ENCODE measurements around the gene TPK1. TPM values are rescaled to one million over a fixed set of nuclear protein-coding genes. Genes with fewer than 3 reads are reported as not detected.

Gene TPK1
- total and polyA plus RNA-seq, 2 of the 8 experiments (the other 6 are each of a cell fraction or from before 2014, with no cell fraction given) = 1.9 to 2.7 TPM

DNA sequence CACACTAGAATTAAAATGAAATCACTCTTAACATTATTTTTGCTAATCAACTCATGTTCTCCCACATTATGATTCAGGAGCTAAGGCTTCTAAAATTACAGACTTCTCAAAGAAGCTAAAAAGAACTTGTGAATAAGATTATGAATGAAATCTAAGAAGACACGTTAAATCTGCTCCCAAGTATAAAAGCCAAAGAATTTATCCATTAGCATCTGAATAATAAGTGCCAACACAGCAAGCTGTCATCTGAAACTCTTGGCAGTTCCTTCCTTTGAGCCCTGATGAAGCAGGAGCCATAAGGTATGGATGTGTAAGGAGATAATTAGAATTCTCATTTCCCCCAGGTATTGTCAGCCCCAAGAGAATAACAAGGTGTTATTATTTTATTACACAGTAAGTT, 50.3 kb downstream of the TPK1 start (continued):
- TF ChIP-seq, protein P1, sequence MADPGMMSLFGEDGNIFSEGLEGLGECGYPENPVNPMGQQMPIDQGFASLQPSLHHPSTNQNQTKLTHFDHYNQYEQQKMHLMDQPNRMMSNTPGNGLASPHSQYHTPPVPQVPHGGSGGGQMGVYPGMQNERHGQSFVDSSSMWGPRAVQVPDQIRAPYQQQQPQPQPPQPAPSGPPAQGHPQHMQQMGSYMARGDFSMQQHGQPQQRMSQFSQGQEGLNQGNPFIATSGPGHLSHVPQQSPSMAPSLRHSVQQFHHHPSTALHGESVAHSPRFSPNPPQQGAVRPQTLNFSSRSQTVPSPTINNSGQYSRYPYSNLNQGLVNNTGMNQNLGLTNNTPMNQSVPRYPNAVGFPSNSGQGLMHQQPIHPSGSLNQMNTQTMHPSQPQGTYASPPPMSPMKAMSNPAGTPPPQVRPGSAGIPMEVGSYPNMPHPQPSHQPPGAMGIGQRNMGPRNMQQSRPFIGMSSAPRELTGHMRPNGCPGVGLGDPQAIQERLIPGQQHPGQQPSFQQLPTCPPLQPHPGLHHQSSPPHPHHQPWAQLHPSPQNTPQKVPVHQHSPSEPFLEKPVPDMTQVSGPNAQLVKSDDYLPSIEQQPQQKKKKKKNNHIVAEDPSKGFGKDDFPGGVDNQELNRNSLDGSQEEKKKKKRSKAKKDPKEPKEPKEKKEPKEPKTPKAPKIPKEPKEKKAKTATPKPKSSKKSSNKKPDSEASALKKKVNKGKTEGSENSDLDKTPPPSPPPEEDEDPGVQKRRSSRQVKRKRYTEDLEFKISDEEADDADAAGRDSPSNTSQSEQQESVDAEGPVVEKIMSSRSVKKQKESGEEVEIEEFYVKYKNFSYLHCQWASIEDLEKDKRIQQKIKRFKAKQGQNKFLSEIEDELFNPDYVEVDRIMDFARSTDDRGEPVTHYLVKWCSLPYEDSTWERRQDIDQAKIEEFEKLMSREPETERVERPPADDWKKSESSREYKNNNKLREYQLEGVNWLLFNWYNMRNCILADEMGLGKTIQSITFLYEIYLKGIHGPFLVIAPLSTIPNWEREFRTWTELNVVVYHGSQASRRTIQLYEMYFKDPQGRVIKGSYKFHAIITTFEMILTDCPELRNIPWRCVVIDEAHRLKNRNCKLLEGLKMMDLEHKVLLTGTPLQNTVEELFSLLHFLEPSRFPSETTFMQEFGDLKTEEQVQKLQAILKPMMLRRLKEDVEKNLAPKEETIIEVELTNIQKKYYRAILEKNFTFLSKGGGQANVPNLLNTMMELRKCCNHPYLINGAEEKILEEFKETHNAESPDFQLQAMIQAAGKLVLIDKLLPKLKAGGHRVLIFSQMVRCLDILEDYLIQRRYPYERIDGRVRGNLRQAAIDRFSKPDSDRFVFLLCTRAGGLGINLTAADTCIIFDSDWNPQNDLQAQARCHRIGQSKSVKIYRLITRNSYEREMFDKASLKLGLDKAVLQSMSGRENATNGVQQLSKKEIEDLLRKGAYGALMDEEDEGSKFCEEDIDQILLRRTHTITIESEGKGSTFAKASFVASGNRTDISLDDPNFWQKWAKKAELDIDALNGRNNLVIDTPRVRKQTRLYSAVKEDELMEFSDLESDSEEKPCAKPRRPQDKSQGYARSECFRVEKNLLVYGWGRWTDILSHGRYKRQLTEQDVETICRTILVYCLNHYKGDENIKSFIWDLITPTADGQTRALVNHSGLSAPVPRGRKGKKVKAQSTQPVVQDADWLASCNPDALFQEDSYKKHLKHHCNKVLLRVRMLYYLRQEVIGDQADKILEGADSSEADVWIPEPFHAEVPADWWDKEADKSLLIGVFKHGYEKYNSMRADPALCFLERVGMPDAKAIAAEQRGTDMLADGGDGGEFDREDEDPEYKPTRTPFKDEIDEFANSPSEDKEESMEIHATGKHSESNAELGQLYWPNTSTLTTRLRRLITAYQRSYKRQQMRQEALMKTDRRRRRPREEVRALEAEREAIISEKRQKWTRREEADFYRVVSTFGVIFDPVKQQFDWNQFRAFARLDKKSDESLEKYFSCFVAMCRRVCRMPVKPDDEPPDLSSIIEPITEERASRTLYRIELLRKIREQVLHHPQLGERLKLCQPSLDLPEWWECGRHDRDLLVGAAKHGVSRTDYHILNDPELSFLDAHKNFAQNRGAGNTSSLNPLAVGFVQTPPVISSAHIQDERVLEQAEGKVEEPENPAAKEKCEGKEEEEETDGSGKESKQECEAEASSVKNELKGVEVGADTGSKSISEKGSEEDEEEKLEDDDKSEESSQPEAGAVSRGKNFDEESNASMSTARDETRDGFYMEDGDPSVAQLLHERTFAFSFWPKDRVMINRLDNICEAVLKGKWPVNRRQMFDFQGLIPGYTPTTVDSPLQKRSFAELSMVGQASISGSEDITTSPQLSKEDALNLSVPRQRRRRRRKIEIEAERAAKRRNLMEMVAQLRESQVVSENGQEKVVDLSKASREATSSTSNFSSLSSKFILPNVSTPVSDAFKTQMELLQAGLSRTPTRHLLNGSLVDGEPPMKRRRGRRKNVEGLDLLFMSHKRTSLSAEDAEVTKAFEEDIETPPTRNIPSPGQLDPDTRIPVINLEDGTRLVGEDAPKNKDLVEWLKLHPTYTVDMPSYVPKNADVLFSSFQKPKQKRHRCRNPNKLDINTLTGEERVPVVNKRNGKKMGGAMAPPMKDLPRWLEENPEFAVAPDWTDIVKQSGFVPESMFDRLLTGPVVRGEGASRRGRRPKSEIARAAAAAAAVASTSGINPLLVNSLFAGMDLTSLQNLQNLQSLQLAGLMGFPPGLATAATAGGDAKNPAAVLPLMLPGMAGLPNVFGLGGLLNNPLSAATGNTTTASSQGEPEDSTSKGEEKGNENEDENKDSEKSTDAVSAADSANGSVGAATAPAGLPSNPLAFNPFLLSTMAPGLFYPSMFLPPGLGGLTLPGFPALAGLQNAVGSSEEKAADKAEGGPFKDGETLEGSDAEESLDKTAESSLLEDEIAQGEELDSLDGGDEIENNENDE (IDR thresholded peaks at IDR 0.05; ENCODE audit: insufficient replicate concordance, low read length) = no peak
- TF ChIP-seq, protein P2, sequence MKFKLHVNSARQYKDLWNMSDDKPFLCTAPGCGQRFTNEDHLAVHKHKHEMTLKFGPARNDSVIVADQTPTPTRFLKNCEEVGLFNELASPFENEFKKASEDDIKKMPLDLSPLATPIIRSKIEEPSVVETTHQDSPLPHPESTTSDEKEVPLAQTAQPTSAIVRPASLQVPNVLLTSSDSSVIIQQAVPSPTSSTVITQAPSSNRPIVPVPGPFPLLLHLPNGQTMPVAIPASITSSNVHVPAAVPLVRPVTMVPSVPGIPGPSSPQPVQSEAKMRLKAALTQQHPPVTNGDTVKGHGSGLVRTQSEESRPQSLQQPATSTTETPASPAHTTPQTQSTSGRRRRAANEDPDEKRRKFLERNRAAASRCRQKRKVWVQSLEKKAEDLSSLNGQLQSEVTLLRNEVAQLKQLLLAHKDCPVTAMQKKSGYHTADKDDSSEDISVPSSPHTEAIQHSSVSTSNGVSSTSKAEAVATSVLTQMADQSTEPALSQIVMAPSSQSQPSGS (IDR thresholded peaks at IDR 0.05; ENCODE audit: low read length) = no peak
- TF ChIP-seq, protein P3, sequence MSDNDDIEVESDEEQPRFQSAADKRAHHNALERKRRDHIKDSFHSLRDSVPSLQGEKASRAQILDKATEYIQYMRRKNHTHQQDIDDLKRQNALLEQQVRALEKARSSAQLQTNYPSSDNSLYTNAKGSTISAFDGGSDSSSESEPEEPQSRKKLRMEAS (IDR thresholded peaks at IDR 0.05) = no peak
- no peak for TF ChIP-seq CREB1 (IDR thresholded peaks at IDR 0.05)
- TF ChIP-seq HDAC2 (IDR thresholded peaks at IDR 0.05; ENCODE audit: borderline replicate concordance in 1 of 2, low read depth in 2 of 2, low read length in 2 of 2) = no peak
- no peak for TF ChIP-seq SIX5 (IDR thresholded peaks at IDR 0.05; ENCODE audit: low read depth, low read length)
- TF ChIP-seq CEBPB (IDR thresholded peaks at IDR 0.05; ENCODE audit: low read depth, low read length) = no peak
- TF ChIP-seq ASH2L (IDR thresholded peaks at IDR 0.05; ENCODE audit: low read length) = no peak
- TF ChIP-seq SP1 (IDR thresholded peaks at IDR 0.05; ENCODE audit: low read depth, low read length) = no peak
- no peak for TF ChIP-seq EGR1 (IDR thresholded peaks at IDR 0.05; ENCODE audit: borderline replicate concordance, low read depth, low read length)

Measured in H1 (cell line).